ENCODE data around the gene FKBP2.
A peak's percentile ranks its signal among the peaks of the same experiment; 100 is the strongest.

The FKBP2 gene

DNA sequence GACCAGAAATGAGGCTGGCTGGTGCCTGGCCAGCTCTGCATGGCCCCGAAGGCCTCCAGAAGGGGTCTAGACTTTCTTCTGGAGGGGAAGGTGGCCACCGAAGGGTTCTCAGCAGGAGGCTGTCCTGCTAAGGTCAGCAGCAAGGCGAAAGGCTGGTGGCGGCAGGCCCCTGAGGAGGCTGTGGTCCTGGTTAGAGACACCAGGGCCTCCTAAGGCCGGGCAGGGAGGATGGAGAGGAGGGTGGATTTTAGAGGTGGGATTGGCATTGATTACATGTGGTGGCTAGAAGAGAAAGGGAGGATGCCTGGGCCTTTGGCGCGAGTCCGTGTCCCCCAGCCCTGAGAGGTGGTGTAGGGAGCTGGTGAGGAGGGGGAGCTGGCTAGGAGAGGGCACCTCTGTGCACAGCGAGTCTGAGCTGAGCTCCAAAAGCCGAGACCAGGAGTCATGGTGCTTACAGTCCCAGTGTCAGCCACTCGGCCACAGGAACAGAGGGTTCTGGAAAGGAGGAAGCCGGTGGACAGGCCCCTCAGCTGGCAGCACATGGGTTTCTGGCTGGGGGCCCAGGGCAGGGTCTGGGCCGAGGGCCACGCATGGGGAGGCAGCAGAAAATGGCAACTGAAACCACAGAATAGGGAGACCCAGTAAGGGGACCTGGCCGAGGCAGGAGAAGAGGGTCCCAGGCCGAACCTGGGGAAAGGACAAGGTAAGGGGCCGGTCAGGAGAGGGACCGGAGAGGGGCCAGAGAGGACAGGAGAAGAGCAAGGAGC lies 31.9 kb upstream of the FKBP2 start:
- no peak for FAIRE-seq
- TF ChIP-seq, protein P1, sequence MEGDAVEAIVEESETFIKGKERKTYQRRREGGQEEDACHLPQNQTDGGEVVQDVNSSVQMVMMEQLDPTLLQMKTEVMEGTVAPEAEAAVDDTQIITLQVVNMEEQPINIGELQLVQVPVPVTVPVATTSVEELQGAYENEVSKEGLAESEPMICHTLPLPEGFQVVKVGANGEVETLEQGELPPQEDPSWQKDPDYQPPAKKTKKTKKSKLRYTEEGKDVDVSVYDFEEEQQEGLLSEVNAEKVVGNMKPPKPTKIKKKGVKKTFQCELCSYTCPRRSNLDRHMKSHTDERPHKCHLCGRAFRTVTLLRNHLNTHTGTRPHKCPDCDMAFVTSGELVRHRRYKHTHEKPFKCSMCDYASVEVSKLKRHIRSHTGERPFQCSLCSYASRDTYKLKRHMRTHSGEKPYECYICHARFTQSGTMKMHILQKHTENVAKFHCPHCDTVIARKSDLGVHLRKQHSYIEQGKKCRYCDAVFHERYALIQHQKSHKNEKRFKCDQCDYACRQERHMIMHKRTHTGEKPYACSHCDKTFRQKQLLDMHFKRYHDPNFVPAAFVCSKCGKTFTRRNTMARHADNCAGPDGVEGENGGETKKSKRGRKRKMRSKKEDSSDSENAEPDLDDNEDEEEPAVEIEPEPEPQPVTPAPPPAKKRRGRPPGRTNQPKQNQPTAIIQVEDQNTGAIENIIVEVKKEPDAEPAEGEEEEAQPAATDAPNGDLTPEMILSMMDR (IDR thresholded peaks at IDR 0.05; ENCODE audit: insufficient read depth, missing control alignments), result no peak

GRCh38 chr11:64209563-64209843 lies 31.4 kb upstream of the FKBP2 start:
- DNase-seq (ENCODE audit: insufficient read length, low spot score) (no peak), FAIRE-seq (no peak)
- TF ChIP-seq, protein P1 (IDR thresholded peaks at IDR 0.05; ENCODE audit: insufficient read depth, missing control alignments), result no peak

More for the DNA sequence above, 31.9 kb upstream of the FKBP2 start:
- no peak for DNase-seq (ENCODE audit: insufficient read length, low spot score)

DNA sequence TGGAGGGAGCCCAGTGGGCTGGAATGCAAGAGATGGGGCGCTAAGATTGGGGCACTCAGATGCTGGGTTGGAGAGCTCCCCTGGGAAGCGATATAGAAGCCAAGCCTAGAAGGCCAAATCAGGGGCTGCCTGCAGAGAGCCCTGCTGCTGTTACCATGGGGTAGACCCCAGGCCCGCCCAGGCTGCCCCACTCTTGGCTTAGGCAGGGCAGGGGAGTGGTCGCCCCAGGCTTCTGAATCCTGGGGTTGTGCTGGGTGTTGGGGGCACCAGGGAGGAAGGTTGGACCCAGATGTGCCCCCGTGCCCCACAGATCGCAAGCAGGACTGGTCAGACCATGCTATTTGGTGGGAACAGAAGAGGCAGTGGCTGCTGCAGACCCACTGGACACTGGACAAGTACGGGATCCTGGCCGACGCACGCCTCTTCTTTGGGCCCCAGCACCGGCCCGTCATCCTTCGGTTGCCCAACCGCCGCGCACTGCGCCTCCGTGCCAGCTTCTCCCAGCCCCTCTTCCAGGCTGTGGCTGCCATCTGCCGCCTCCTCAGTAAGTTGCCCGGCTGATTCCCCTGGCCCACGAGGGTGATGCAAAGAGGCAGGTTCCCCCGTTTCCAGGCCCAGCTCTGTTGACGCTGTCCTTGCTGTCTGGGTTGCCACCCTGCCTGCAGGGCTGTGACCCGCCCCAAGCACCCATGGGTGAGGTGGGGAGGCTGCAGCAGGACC lies 30.4 kb upstream of the FKBP2 start:
- FAIRE-seq (no peak), DNase-seq (ENCODE audit: insufficient read length, low spot score) (no peak)

DNA sequence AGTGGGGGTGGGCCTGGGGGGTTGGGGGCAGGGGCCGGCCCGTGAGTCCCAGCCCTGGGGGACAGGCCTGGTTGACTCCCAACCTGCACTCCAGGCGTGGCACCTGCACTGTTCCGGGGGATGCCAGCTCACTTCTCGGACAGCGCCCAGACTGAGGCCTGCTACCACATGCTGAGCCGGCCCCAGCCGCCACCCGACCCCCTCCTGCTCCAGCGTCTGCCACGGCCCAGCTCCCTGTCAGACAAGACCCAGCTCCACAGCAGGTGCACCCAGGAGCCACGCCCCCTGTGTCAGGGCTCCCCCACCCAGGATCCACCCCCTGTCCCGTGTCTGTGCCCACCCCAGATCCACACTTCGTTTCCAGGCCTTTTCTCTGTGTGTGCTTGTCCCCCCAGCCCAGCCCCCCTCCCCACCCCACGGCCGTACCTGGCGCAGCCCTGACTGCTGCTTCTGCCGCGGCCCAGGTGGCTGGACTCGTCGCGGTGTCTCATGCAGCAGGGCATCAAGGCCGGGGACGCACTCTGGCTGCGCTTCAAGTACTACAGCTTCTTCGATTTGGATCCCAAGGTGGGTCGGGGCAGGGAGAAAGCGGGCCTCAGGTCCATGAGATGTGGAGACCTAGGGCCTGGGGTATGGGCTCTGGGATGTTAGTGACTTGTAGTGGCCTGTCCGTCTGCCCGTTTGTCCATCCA lies 29.6 kb upstream of the FKBP2 start:
- TF ChIP-seq, protein P1 (IDR thresholded peaks at IDR 0.05; ENCODE audit: insufficient read depth, missing control alignments), result no peak
- FAIRE-seq (no peak), DNase-seq (ENCODE audit: insufficient read length, low spot score) (no peak)

More for the DNA sequence above, 30.4 kb upstream of the FKBP2 start:
- TF ChIP-seq, protein P1 (IDR thresholded peaks at IDR 0.05; ENCODE audit: insufficient read depth, missing control alignments), result no peak

DNA sequence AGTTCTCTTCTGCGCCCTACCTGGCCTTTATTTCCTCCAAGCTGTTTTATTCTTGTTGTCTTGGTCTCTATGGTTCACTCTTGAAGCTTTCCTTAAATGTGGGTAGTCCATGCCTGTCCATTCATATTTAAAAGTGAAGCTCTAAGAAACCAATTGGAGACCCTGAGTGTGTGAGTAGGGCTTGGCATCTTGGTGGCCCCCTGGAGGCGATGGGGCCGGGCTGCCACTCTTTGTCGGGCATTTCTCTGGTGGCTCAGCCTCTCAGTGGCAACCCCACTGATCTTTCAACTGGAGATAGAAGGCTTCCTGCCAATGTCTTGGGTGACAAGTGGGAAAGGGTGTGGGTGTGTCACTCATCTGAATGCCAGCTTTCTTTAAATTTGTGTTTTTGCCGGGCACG lies 24.0 kb upstream of the FKBP2 start:
- FAIRE-seq, result no peak
- TF ChIP-seq, protein P1 (IDR thresholded peaks at IDR 0.05; ENCODE audit: insufficient read depth, missing control alignments), result peak; percentile 10

DNA sequence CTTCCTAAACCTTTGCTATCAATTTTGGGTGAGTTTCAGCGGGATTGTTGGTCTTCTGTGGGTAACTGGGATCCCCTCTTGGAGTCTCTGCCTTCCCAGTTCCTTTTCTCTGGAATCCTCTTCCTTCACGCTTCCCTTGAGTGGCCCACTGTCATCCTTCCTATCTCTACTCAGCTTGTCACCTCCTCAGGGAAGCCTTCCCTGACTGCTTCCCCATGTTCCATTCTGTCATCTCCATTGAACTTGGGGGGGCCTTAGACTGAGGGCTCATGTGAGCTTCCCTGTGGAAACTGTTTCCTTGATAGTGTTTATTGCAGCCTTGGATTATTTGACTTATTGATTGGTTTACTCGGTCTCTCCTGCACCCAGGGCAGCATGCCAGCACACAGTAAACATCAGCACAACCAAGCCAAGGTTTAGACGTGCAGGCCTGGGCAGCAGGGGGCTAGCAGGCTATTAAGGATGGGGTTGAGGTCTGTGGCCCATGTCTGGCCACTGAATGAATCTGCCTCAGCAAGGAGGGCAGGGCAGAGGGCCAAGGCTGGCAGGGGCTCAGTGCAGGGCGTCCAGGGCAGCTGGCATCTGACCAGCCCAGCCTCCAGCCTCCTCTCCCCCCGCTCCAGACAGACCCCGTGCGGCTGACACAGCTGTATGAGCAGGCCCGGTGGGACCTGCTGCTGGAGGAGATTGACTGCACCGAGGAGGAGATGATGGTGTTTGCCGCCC lies 22.1 kb upstream of the FKBP2 start:
- TF ChIP-seq, protein P1 (IDR thresholded peaks at IDR 0.05; ENCODE audit: insufficient read depth, missing control alignments), result no peak
- no peak for FAIRE-seq
- DNase-seq (ENCODE audit: insufficient read length, low spot score), result no peak

More for the DNA sequence above, 24.0 kb upstream of the FKBP2 start:
- DNase-seq (ENCODE audit: insufficient read length, low spot score), result no peak

Data from D721Med (cell line).